Activated T-helper 17 cell treated with anti-CD3 and anti-CD28 coated beads, Interleukin-2, amount 50 U/mL, for 72 hours (primary cell): ENCODE measurements around the gene GBX2. TPM values are rescaled to one million over a fixed set of nuclear protein-coding genes. Genes with fewer than 3 reads are reported as not detected.

Experiments used
- total RNA-seq, 2 donors: library from RNA; stranded (reverse); gene quantifications; one replicate each; pipeline ENCODE4 v1.2.3, GENCODE V29; 2022

GBX2 gene
- total RNA-seq, 2 donors from 2014 or later = not detected

Other genes with a start within 250 kb of the GBX2 start
- not detected for gene ASB18, start 96.0 kb upstream of the GBX2 start, total RNA-seq